HG03442 (cell line): ENCODE results near the gene VOPP1.

ENCODE experiments used
- ATAC-seq: cut with Tn5 transposase; IDR thresholded peaks from one replicate; pipeline ENCODE4 v1.9.1; 2021; ENCODE audit warnings: mild to moderate bottlenecking, moderate library complexity; ENCODE audit not compliant: unreplicated experiment

The VOPP1 gene

GRCh38 chr7:55534262-55534915 is 37.9 kb downstream of the VOPP1 start:
- ATAC-seq, result peak; percentile 64

- ATAC-seq, result no peak
Measured at GRCh38 chr7:55533729-55534080, 38.6 kb downstream of the VOPP1 start.

GRCh38 chr7:55533050-55533728 is 39.1 kb downstream of the VOPP1 start:
- ATAC-seq, result peak; percentile 45

- ATAC-seq, result peak; percentile 18
Measured at GRCh38 chr7:55532150-55532917, 40.0 kb downstream of the VOPP1 start.

- no peak for ATAC-seq
Measured at GRCh38 chr7:55531536-55531935, 40.8 kb downstream of the VOPP1 start.

GRCh38 chr7:55527307-55527706 is 45.0 kb downstream of the VOPP1 start:
- no peak for ATAC-seq

GRCh38 chr7:55526770-55527169 is 45.5 kb downstream of the VOPP1 start:
- peak; percentile 63 for ATAC-seq

- ATAC-seq, result no peak
Measured at GRCh38 chr7:55526329-55526728, 46.0 kb downstream of the VOPP1 start.

GRCh38 chr7:55524558-55525310 is 47.6 kb downstream of the VOPP1 start:
- no peak for ATAC-seq

GRCh38 chr7:55523366-55523765 is 48.9 kb downstream of the VOPP1 start:
- ATAC-seq, result no peak

GRCh38 chr7:55521917-55522902 is 50.1 kb downstream of the VOPP1 start:
- ATAC-seq, result no peak

GRCh38 chr7:55521512-55521911 is 50.8 kb downstream of the VOPP1 start:
- no peak for ATAC-seq

- no peak for ATAC-seq
Measured at GRCh38 chr7:55520426-55521140, 51.7 kb downstream of the VOPP1 start.

GRCh38 chr7:55518836-55519235 is 53.5 kb downstream of the VOPP1 start:
- no peak for ATAC-seq

GRCh38 chr7:55517936-55518689 is 54.2 kb downstream of the VOPP1 start:
- no peak for ATAC-seq

GRCh38 chr7:55517191-55517633 is 55.1 kb downstream of the VOPP1 start:
- ATAC-seq, result peak; percentile 76

- no peak for ATAC-seq
Measured at GRCh38 chr7:55516409-55516808, 55.9 kb downstream of the VOPP1 start.

GRCh38 chr7:55515569-55516279 is 56.6 kb downstream of the VOPP1 start:
- ATAC-seq, result peak; percentile 41
